Type B pancreatic cell (in vitro differentiated cells): ENCODE data around the gene INPP4B. TPM values are rescaled to one million over a fixed set of nuclear protein-coding genes. Genes with fewer than 3 reads are reported as not detected.

Experiments
- DNase-seq: peaks from one replicate; pipeline ENCODE4 v3.0.0; 2021; ENCODE audit warnings: mixed read lengths; ENCODE audit not compliant: unreplicated experiment; ENCODE audit errors: extremely low spot score
- H3K27ac Mint-ChIP-seq: 2 replicates; pipeline ENCODE4 v1.8.0; 2021; ENCODE audit warnings: mild to moderate bottlenecking, mixed read lengths
- H3K27me3 Mint-ChIP-seq: 2 replicates; pipeline ENCODE4 v1.8.0; 2021; ENCODE audit warnings: mixed read lengths
- H3K36me3 Mint-ChIP-seq: 2 replicates; pipeline ENCODE4 v1.8.0; 2021; ENCODE audit warnings: mixed read lengths
- H3K4me1 Mint-ChIP-seq: one replicate; pipeline ENCODE4 v1.8.0; 2021; ENCODE audit warnings: mixed read lengths; ENCODE audit not compliant: unreplicated experiment
- H3K4me3 Mint-ChIP-seq: 2 replicates; pipeline ENCODE4 v1.8.0; 2021; ENCODE audit warnings: mild to moderate bottlenecking, mixed read lengths
- H3K9me3 Mint-ChIP-seq: 2 replicates; pipeline ENCODE4 v1.8.0; 2021; ENCODE audit warnings: mixed read lengths
- total RNA-seq: library from RNA; stranded (reverse); gene quantifications from 2 replicates; pipeline ENCODE4 v1.2.1, GENCODE V29; 2021; ENCODE audit warnings: low replicate concordance
- TF ChIP-seq, protein P1 (sequence below): fragments of 200-600 bp; sonication (generic); conservative IDR thresholded peaks from 2 replicates; pipeline ENCODE4 v1.5.0; 2021; ENCODE audit warnings: antibody characterized with exemption, mild to moderate bottlenecking

Gene INPP4B
- total RNA-seq, 1 donor from 2014 or later = 9.0 TPM

DNA sequence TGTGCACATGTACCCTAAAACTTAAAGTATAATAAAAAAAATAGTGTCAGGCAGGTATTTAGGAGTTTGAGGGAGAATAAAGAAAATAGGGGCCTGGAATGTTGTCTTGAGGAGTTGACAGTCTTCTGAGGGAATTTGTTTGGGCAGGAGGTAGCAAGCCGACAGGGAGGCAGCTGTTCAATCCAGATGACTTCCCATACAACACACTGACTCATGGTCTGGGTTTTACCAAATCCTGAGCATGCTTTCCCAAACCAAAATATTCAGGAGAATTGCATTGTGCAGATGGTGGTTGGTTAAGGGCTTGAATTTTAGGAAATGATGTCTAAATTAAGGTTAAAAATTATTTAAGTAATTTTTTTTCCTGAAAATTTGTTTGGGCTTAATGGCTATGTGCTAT is 430.0 kb downstream of the INPP4B start:
- peaks cover 5% of the 10 kb centered on the region for H3K4me1 Mint-ChIP-seq
- no peaks in the 10 kb centered on the region for H3K27me3 Mint-ChIP-seq
- TF ChIP-seq, protein P1, sequence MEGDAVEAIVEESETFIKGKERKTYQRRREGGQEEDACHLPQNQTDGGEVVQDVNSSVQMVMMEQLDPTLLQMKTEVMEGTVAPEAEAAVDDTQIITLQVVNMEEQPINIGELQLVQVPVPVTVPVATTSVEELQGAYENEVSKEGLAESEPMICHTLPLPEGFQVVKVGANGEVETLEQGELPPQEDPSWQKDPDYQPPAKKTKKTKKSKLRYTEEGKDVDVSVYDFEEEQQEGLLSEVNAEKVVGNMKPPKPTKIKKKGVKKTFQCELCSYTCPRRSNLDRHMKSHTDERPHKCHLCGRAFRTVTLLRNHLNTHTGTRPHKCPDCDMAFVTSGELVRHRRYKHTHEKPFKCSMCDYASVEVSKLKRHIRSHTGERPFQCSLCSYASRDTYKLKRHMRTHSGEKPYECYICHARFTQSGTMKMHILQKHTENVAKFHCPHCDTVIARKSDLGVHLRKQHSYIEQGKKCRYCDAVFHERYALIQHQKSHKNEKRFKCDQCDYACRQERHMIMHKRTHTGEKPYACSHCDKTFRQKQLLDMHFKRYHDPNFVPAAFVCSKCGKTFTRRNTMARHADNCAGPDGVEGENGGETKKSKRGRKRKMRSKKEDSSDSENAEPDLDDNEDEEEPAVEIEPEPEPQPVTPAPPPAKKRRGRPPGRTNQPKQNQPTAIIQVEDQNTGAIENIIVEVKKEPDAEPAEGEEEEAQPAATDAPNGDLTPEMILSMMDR = no peak
- H3K9me3 Mint-ChIP-seq = no peaks in the 10 kb centered on the region
- H3K36me3 Mint-ChIP-seq = no peaks in the 10 kb centered on the region
- no peak overlapping the region for H3K27ac Mint-ChIP-seq
- H3K4me3 Mint-ChIP-seq = no peak overlapping the region
- DNase-seq = no peak

DNA sequence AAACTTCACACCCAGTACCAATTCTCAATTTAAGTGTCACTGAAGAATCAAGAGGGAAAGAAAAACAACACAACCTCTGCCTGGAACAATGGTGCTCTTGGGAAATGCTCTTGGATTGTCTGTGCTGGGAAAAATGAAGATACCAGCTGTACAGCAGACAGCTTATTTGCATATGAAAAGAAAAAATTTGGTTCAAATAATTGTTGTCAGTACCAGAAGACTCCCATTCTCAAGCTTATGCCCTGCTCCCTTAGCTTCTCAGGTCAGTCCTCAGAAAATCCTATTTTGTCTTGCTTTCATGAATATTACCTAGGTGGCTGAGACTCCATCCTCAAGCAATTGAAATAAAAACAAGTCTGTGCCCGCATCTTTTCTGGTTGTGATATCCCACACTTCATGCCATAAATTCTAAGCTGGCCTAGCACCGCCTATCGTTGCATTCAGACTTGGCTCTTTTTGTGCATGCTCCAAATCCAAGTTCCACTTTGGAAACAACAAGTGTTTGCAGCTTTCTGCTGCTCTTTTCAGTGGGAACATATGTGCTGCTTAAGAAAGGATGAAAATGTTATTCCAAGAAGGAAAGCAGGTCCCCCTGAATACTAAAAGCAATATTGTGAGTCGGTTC is 431.6 kb downstream of the INPP4B start:
- DNase-seq = no peak
- TF ChIP-seq, protein P1 = no peak
- Mint-ChIP-seq H3K36me3 (no peaks in the 10 kb centered on the region), H3K4me1 (peaks cover 5% of the 10 kb centered on the region), H3K27me3 (no peaks in the 10 kb centered on the region), H3K4me3 (no peak overlapping the region), H3K9me3 (no peaks in the 10 kb centered on the region), H3K27ac (no peak overlapping the region)

DNA sequence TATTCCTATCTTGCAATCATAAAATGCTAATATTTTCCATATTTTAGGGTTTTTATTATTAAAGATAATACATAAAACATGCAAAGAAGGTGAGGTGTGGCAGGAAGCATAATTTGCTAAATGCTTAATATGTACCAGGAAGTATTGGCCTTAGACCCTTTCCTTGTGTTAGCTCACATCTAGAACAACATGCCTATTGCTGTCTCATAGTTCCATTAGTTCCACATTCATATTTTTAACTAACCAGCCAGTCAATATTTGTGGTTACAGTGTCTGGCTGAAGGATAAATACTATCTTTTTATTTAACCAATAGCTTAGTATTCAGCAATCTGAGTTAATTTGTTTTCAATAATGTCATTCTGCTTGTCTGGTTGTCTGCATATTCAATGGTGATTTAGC is 432.6 kb downstream of the INPP4B start:
- TF ChIP-seq, protein P1 = no peak
- Mint-ChIP-seq H3K9me3 (no peaks in the 10 kb centered on the region), H3K4me3 (no peak overlapping the region), H3K27ac (no peak overlapping the region), H3K4me1 (peaks cover 8% of the 10 kb centered on the region), H3K27me3 (no peaks in the 10 kb centered on the region), H3K36me3 (no peaks in the 10 kb centered on the region)
- no peak for DNase-seq

DNA sequence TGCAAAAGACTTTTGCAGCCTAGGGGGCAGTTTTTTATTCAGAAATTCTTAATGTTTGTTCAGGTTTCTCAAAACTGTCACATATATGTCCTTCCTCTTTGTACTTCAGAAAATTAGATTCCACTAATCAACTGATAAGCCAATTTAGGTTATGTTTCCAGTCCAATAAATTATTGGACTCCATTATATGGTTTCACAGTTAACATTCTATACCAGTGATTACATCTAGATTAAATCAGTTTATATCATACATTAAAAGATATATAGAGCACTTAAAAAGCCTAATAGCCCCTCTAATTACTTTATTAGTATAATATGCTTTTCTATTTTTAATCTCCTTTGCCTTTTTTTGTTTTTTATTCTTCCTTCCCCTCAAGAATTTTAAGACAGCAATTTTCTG is 434.1 kb downstream of the INPP4B start:
- Mint-ChIP-seq H3K27me3 (no peaks in the 10 kb centered on the region), H3K27ac (no peak overlapping the region), H3K4me1 (peaks cover 15% of the 10 kb centered on the region), H3K4me3 (no peak overlapping the region), H3K9me3 (no peaks in the 10 kb centered on the region), H3K36me3 (no peaks in the 10 kb centered on the region)
- TF ChIP-seq, protein P1 = no peak
- no peak for DNase-seq

DNA sequence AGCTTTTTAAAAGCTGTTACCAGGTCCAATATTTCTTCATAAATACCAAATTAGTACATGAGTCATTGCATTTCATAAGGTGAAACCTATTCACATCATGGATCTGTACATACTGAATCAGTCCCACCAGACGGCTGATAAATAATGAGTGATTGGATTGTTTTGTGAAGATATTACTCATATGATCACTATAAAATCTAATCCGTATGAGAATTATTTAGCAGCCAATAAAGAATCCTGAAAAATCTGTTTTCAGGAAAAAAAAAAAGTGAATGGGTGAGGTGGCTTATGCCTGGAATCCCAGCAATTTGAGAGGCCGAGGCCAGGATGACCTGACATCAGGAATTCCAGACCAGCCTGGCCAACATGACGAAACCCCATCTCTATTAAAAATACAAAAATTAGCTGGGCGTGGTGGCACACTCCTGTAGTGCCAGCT is 438.1 kb downstream of the INPP4B start:
- no peak for DNase-seq
- TF ChIP-seq, protein P1 = no peak
- H3K36me3 Mint-ChIP-seq = no peaks in the 10 kb centered on the region
- no peak overlapping the region for H3K4me3 Mint-ChIP-seq
- H3K9me3 Mint-ChIP-seq = no peaks in the 10 kb centered on the region
- no peak overlapping the region for H3K27ac Mint-ChIP-seq
- peaks cover 31% of the 10 kb centered on the region for H3K4me1 Mint-ChIP-seq
- no peaks in the 10 kb centered on the region for H3K27me3 Mint-ChIP-seq
